Vagina (tissue), 2 donors: Measurements from ENCODE around the gene STX1B.

Experiments used
- POLR2A ChIP-seq, 2 donors: fragments of 450-650 bp; IDR thresholded peaks; one replicate each; pipeline ENCODE4 v1.6.1; 2017; ENCODE audit warnings: antibody characterized with exemption in 2 of 2, mild to moderate bottlenecking in 2 of 2, moderate library complexity in 2 of 2
- TF ChIP-seq, protein P1 (sequence below), 3 experiments: fragments of 450-650 bp in 2 of 3; fragments of 200-600 bp in 1 of 3; sonication (generic) in 1 of 3; IDR thresholded peaks; one replicate each; pipeline ENCODE4 v1.5.1; 2017 to 2019; ENCODE audit warnings: antibody characterized with exemption in 3 of 3, mild to moderate bottlenecking in 2 of 3, moderate library complexity in 2 of 3

- TF ChIP-seq, protein P1, sequence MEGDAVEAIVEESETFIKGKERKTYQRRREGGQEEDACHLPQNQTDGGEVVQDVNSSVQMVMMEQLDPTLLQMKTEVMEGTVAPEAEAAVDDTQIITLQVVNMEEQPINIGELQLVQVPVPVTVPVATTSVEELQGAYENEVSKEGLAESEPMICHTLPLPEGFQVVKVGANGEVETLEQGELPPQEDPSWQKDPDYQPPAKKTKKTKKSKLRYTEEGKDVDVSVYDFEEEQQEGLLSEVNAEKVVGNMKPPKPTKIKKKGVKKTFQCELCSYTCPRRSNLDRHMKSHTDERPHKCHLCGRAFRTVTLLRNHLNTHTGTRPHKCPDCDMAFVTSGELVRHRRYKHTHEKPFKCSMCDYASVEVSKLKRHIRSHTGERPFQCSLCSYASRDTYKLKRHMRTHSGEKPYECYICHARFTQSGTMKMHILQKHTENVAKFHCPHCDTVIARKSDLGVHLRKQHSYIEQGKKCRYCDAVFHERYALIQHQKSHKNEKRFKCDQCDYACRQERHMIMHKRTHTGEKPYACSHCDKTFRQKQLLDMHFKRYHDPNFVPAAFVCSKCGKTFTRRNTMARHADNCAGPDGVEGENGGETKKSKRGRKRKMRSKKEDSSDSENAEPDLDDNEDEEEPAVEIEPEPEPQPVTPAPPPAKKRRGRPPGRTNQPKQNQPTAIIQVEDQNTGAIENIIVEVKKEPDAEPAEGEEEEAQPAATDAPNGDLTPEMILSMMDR (IDR thresholded peaks at IDR 0.05), result no peak
- no peak for TF ChIP-seq POLR2A (IDR thresholded peaks at IDR 0.05)
Measured at GRCh38 chr16:30951750-30952149, 58.7 kb downstream of the STX1B start.
